ENCODE measurements around the gene CSNK1E. TPM values are rescaled to one million over a fixed set of nuclear protein-coding genes. Genes with fewer than 3 reads are reported as not detected.
A peak's percentile ranks its signal among the peaks of the same experiment; 100 is the strongest.

The CSNK1E gene
- total RNA-seq, 2 experiments from 2014 or later: 74.3 to 81.3 TPM

- Mint-ChIP-seq H3K36me3 (ENCODE audit: low read depth) (no peaks in the 10 kb centered on the region), H3K27me3 (no peaks in the 10 kb centered on the region), H3K9me3 (no peaks in the 10 kb centered on the region), H3K4me1 (peaks cover 32% of the 10 kb centered on the region), H3K27ac (peak overlapping the region; percentile 69), H3K4me3 (peak overlapping the region; percentile 30)
- CTCF ChIA-PET: interaction anchor here (0.6 to 1.8 kb wide), 3 partner anchors 13 to 264 kb away, joined by 3 to 7 read pairs (median 5); no protein-coding TSS in a partner anchor
- DNase-seq: no peak
- POLR2A ChIA-PET: no interaction called here
Measured at GRCh38 chr22:38318792-38319773, 1.9 kb upstream of the CSNK1E start.

GRCh38 chr22:38317995-38318715, 922 bp upstream of the CSNK1E start:
- ChIA-PET POLR2A (no interaction called here), CTCF (interaction anchor here (0.6 to 1.8 kb wide), 3 partner anchors 12 to 263 kb away, joined by 3 to 7 read pairs (median 5); no protein-coding TSS in a partner anchor)
- Mint-ChIP-seq H3K27me3 (no peaks in the 10 kb centered on the region), H3K4me1 (peaks cover 42% of the 10 kb centered on the region), H3K9me3 (no peaks in the 10 kb centered on the region), H3K36me3 (ENCODE audit: low read depth) (no peaks in the 10 kb centered on the region), H3K4me3 (peak overlapping the region; percentile 79), H3K27ac (peak overlapping the region; percentile 90)
- DNase-seq: no peak

GRCh38 chr22:38316364-38317121, 690 bp downstream of the CSNK1E start:
- CTCF ChIA-PET: interaction anchor here (1.0 kb wide), 1 partner anchor 10 kb away, joined by 3 read pairs; no protein-coding TSS in a partner anchor
- Mint-ChIP-seq H3K4me1 (peaks cover 58% of the 10 kb centered on the region), H3K9me3 (no peaks in the 10 kb centered on the region), H3K27me3 (no peaks in the 10 kb centered on the region), H3K36me3 (ENCODE audit: low read depth) (no peaks in the 10 kb centered on the region), H3K4me3 (peak overlapping the region; percentile 85), H3K27ac (peak overlapping the region; percentile 96)
- POLR2A ChIA-PET: no interaction called here
- DNase-seq: peak; percentile 52

GRCh38 chr22:38315823-38316363, 1.3 kb downstream of the CSNK1E start:
- Mint-ChIP-seq H3K9me3 (no peaks in the 10 kb centered on the region), H3K36me3 (ENCODE audit: low read depth) (peaks cover 3% of the 10 kb centered on the region), H3K27me3 (no peaks in the 10 kb centered on the region), H3K4me3 (peak overlapping the region; percentile 85), H3K27ac (peak overlapping the region; percentile 96), H3K4me1 (peaks cover 64% of the 10 kb centered on the region)
- CTCF ChIA-PET: interaction anchor here (1.0 kb wide), 1 partner anchor 10 kb away, joined by 3 read pairs; no protein-coding TSS in a partner anchor
- no peak for DNase-seq
- POLR2A ChIA-PET: interaction anchor here (0.7 kb wide), 1 partner anchor 486 kb away, joined by 10 read pairs; no protein-coding TSS in a partner anchor

GRCh38 chr22:38314933-38315822, 2.1 kb downstream of the CSNK1E start:
- no peak for DNase-seq

GRCh38 chr22:38314051-38314932, 2.9 kb downstream of the CSNK1E start:
- ChIA-PET CTCF (interaction anchor here (1.3 to 1.7 kb wide), 2 partner anchors 16 to 54 kb away, joined by 3 read pairs; no protein-coding TSS in a partner anchor), POLR2A (no interaction called here)
- H3K9me3 Mint-ChIP-seq: no peaks in the 10 kb centered on the region
- H3K4me3 Mint-ChIP-seq: peak overlapping the region; percentile 85
- peaks cover 69% of the 10 kb centered on the region for H3K4me1 Mint-ChIP-seq
- H3K27me3 Mint-ChIP-seq: no peaks in the 10 kb centered on the region
- no peak for DNase-seq
- peak overlapping the region; percentile 96 for H3K27ac Mint-ChIP-seq
- peaks cover 4% of the 10 kb centered on the region for H3K36me3 Mint-ChIP-seq (ENCODE audit: low read depth)

More at GRCh38 chr22:38314933-38315822, 2.1 kb downstream of the CSNK1E start:
- peak overlapping the region; percentile 85 for H3K4me3 Mint-ChIP-seq
- no peaks in the 10 kb centered on the region for H3K27me3 Mint-ChIP-seq
- peaks cover 4% of the 10 kb centered on the region for H3K36me3 Mint-ChIP-seq (ENCODE audit: low read depth)
- H3K27ac Mint-ChIP-seq: peak overlapping the region; percentile 96
- POLR2A ChIA-PET: interaction anchor here (0.7 kb wide), 1 partner anchor 485 kb away, joined by 10 read pairs; no protein-coding TSS in a partner anchor
- CTCF ChIA-PET: interaction anchor here (1.3 kb wide), 1 partner anchor 55 kb away, joined by 3 read pairs; no protein-coding TSS in a partner anchor
- H3K4me1 Mint-ChIP-seq: peaks cover 69% of the 10 kb centered on the region
- no peaks in the 10 kb centered on the region for H3K9me3 Mint-ChIP-seq

- Mint-ChIP-seq H3K9me3 (no peaks in the 10 kb centered on the region), H3K27ac (peak overlapping the region; percentile 82), H3K36me3 (ENCODE audit: low read depth) (peaks cover 6% of the 10 kb centered on the region), H3K4me1 (peaks cover 71% of the 10 kb centered on the region), H3K27me3 (no peaks in the 10 kb centered on the region), H3K4me3 (no peak overlapping the region)
- CTCF ChIA-PET: interaction anchor here (1.7 kb wide), 1 partner anchor 15 kb away, joined by 3 read pairs; no protein-coding TSS in a partner anchor
- POLR2A ChIA-PET: no interaction called here
- DNase-seq: no peak
Measured at GRCh38 chr22:38313384-38313955, 3.8 kb downstream of the CSNK1E start.

GRCh38 chr22:38312261-38312800, 4.9 kb downstream of the CSNK1E start:
- Mint-ChIP-seq H3K36me3 (ENCODE audit: low read depth) (peaks cover 6% of the 10 kb centered on the region), H3K27me3 (no peaks in the 10 kb centered on the region), H3K4me3 (no peak overlapping the region), H3K4me1 (peaks cover 62% of the 10 kb centered on the region), H3K9me3 (no peaks in the 10 kb centered on the region), H3K27ac (peak overlapping the region; percentile 82)
- CTCF ChIA-PET: interaction anchor here (0.6 to 1.7 kb wide), 5 partner anchors 10 to 257 kb away, joined by 3 to 4 read pairs (median 3); no protein-coding TSS in a partner anchor
- POLR2A ChIA-PET: no interaction called here
- DNase-seq: no peak

GRCh38 chr22:38311323-38311620, 6.0 kb downstream of the CSNK1E start:
- Mint-ChIP-seq H3K27me3 (no peaks in the 10 kb centered on the region), H3K4me3 (no peak overlapping the region), H3K4me1 (peaks cover 66% of the 10 kb centered on the region), H3K9me3 (no peaks in the 10 kb centered on the region), H3K27ac (peak overlapping the region; percentile 76), H3K36me3 (ENCODE audit: low read depth) (peaks cover 6% of the 10 kb centered on the region)
- no peak for DNase-seq
- ChIA-PET CTCF (interaction anchor here (1.1 kb wide), 1 partner anchor 135 kb away, joined by 3 read pairs; no protein-coding TSS in a partner anchor), POLR2A (no interaction called here)
